ENCODE measurements around the gene ANO3.

ANO3 gene

GRCh38 chr11:26359055-26359454, 27.1 kb downstream of the ANO3 start:
- no peak for DNase-seq (ENCODE audit: low spot score)

DNA sequence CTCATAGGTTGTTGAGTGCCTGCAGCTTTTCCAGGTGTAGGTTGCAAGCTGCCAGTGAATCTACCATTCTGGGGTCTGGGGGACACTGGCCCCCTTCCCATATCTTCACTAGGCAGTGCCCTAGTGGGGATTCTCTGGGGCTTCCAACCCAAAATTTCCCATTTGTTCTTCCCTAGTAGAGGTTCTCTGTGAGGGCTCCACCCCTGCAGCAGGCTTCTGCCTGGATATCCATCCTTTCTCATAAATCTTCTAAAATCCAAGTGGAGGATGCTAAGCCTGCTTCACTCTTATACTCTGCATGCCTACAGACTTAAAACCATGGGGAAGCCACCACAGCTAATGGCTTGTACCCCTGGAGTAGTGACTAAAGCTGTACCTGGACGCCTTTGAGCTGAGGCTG, 33.4 kb downstream of the ANO3 start:
- no peak for DNase-seq (ENCODE audit: low spot score)

DNA sequence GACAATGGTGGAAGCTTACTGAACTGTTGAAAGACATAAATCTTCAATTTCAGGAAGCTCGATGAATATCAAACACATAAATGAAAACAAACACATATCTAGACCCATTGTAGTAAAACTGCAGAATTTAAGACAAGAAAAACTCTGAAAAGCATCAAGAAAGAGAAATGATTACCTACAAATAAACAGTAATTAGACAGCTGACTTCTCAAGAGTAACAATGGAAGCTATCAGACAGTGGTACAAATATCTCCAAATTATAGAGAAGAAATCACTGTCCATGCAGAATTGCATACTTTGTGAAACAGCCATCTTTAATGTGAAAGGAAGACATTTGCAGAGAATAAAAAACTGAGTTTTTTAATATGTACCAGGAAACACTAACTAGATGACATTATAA, 45.7 kb downstream of the ANO3 start:
- no peak for DNase-seq (ENCODE audit: low spot score)

DNA sequence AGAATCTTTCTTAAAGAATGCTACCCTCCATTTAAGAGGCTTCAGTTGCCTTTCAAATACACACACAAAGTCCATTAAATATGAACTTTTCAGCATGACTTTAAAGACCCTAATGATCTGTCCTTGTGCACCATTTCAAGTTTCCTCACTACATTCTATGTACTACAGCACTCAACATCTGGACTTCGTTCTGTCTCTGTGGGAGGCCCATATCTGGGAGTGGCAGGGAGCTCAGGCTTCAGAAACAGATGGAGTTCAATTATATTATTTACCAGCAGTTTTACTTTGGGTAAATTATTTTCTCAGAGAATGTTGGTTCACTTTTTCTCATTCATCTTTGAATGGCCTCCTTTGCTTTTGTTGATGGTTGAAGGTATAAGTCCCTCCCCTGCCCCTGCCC, 67.4 kb downstream of the ANO3 start:
- DNase-seq (ENCODE audit: low spot score): no peak

DNA sequence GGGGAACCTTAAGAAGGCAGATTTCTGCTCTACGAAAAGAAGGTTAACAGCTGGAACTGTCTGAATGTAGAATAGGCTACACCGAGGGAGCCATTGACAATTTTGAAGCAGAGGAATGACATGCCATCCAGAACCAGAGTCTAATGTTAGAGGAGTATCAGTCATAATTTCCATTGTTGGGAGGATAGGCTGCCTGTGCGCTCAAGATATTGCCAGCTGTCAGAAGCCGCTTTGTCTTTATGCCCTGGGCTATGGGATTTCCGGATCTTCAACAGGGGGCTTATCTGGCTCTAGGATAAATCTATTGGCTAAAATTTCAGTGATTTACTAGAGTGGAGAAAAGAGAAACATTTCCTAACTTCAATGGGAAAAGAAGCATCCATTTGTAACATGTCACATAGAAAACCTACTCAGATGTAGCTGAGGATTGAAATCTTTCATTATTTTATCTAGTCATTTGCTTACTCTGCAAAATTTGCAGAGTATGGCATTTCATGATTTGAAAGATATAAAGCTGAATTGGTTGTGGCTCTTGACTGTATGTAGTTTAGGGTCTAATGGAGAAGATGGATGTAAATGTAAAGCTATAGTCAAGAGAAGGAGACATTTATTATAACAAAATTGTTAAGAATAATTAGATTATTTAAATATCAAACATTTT, 78.9 kb downstream of the ANO3 start:
- no peak for DNase-seq (ENCODE audit: low spot score)

DNA sequence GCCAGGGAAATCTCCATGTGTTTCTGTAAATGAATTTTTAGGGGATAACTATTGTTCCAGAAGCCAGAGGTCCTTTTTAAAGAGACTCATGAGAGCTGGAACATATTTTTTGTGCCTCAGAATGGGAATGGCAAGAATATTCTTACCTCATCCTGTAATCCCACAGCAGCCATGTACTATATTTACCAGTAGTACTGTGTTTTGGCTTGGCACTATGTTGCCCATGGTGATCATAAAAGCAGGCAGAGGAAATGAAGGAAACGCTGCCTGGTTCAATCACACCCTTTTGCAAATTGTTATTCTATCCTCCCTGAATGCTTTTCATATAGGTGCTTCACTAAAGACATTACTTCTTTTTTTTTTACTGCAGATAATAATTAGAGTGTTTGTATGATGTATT, 81.0 kb downstream of the ANO3 start:
- DNase-seq (ENCODE audit: low spot score): peak; percentile 35

DNA sequence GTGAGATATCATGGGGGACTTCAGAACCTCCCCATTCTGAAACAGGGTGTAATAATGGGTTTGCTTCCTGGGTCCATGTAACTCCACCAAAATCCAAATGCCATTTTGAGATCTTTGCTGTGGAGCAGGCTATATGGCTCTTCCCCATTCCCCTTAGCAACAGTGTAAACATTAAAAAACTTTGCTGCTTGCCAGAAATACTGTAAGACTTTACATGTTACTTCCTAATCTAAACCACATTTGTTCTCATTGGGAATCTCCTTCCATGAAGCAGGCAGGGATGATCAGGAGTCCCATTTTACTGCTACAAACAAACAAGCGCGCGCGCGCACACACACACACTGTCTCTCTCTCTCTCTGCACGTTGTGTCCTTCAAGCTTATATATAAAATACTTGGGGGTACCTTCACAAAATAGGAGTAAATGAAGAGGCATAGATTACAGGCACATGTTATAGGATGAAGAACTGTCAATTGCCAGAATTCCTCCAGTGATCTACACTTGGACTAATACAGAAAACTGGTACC, 86.5 kb downstream of the ANO3 start:
- DNase-seq (ENCODE audit: low spot score): no peak

DNA sequence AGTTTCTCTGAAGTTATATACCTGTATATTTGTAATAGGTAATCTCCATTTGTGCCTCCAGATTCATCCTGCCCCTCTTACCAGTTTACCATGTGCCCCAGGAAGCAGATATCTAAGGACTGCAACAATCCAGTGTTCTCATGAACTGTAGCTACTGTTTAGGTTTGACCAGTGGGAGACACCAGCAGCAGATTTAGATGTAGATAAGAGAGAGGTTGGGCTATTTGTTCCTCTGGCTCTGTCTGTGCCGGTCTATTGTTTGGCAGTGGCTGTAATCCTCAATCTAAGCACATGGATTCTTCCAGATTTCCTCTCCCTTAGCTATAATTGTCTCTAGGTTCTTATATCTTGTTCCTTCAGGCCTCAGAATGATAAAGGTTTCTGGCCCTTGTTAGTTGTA, 88.4 kb downstream of the ANO3 start:
- DNase-seq (ENCODE audit: low spot score): no peak

DNA sequence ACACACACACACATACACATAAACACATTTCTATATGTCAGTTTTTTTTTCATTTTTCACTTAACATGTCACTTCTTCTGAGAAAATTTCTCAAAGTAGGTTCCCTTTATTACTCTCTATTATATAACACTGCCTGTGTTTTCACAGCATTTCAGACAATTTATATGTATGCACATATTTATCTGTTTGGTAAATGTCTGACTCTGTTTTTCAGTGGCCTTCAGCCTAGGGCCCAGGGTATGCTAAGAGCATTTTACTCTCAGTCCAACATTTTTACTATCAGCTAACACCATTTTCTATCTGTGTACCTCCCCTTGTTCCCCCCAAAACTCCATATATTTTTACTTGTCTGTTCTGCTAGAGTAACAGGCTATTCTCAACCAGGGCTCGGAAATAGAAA, 92.3 kb downstream of the ANO3 start:
- no peak for DNase-seq (ENCODE audit: low spot score)

GRCh38 chr11:26439854-26440253, 107.9 kb downstream of the ANO3 start:
- no peak for DNase-seq (ENCODE audit: low spot score)

- DNase-seq (ENCODE audit: low spot score): peak; percentile 41
These were observed 110.2 kb downstream of the ANO3 start for GRCh38 chr11:26442131-26442530.

DNA sequence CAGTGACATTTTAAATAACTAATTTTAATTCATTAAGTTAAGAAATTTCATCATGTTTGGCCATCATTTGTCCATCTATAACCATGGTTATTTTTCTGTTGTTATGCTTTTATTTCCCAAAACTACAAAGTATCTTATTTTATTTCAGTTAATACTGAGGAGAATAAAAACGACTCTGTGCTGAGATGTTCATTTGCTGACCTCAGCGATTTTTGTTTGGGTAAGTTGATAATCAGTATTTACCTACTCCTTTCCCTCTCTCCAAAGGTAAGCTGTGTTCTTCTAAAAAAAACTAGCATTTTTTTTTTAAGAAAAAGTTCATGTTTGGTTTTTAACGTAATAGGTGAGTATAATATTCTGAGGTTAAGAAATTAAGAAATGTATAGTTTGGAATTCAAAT, 111.7 kb downstream of the ANO3 start:
- DNase-seq (ENCODE audit: low spot score): no peak

DNA sequence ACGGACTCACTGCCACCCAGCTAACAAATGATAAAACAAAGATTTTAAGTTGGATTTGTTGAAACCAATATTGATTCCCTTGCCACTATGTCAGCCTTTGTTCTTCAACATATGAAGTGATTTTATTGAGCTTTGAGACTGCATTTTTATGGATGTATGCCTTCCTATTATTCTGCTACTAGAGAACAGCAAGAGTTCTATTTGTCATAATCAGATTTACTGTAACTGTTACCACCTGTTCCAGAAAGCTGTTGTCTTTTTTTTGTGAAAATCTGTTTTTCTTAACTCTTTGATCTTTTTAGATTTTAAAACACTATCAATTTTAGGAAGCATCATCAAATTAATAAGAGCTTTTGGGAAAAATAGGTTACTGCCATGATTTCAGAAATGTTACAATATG, 125.7 kb downstream of the ANO3 start:
- no peak for DNase-seq (ENCODE audit: low spot score)

DNA sequence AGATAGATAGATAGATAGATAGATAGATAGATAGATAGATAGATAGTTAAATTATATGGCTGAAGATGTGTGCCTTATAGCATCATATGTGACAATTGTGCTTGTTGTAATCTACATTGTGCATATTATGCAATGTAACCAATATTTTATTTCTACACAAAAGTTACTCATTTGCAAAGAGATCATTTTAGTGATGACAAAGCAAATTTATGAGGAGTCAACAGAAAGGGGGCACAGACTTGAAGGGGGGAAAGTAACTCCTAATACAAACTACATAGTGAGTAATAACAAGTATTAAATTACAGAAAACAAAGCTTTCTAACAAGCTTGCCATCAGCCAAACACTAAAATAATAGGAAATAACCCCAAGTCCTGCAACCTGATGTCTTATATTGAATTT, 133.3 kb downstream of the ANO3 start:
- DNase-seq (ENCODE audit: low spot score): no peak

DNA sequence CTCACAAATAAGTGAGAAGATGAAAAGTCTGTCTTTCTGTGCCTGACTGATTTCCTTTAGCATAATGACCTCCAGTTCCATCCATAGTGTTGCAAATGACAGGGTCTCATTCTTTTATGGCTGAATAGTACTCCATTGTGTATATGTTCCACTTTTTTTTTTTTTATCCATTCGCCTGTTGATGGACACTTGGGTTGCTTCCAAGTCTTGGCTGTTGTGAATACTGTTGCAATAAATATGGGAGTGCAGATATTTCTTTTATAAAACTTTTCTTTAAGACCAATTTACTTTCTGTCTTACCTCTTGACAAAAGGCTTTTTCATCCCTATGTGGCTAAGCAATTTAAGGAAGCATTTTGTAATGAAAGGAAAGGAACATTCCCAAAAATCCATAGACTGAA, 135.6 kb downstream of the ANO3 start:
- DNase-seq (ENCODE audit: low spot score): no peak

GRCh38 chr11:26470992-26471391, 139.1 kb downstream of the ANO3 start:
- DNase-seq (ENCODE audit: low spot score): no peak

DNA sequence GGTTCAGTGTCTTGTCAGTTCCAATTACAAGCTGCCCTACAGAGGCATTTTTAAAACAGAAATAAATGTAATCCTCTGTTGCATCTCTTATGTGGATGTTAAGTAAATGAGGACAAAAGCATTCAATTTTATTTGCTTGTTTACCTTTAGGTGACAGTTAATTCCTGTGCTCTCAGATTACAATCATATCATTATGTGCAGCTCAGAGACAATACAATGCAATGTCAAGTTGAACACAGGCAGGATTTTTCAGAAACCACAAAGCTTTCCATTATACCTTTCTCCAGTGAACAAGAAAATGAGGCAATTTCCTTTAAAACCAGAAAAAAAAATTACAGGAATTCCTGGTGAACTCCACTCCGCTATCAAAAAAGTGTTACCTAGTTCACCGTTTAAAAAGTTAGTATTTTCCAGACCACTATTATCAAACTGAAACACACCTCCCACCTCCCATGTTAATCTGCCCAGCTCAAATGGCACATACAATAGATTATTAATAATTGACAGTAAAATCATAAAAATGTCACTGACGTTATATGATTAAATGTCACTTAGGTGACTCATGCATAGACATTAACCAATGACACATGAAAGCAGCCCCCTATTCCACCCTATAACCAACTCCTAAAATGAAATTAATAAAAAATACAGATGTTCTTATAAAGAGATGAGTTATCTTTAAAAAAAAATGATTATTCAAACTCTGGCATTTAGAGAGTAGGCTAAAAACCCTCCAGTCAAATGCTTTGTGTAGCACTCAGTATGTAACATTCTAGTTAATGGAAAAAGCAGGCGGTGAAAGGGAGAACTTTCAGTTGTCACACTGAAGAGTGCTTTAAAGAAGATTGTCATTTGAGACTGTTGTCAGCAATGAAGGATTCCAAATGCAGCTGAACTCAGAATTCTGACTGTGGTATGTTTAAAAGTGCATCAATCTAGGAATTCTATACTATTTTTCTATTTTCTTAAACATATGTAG, 141.6 kb downstream of the ANO3 start:
- DNase-seq (ENCODE audit: low spot score): no peak

DNA sequence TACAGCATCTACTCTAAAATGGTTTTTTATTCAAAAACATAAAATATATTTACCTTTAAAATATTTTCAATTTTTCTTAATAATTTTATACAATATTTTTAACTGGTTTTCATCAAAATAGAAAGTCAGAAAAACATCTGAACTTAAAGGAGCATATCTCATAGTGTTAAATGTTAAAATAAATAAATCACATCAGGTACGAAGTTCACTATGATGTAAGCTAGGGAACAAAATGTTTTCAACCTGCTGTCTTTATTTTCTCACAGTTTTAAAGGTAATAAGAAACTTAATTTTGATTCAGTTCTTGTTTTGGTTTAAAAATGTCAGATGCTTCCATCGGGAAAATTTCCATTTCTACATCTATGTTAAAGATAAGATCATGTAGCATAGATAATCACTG, 142.5 kb downstream of the ANO3 start:
- DNase-seq (ENCODE audit: low spot score): no peak

GRCh38 chr11:26477396-26477795, 145.5 kb downstream of the ANO3 start:
- no peak for DNase-seq (ENCODE audit: low spot score)

- no peak for DNase-seq (ENCODE audit: low spot score)
These were observed 146.8 kb downstream of the ANO3 start for GRCh38 chr11:26478710-26479109.

GRCh38 chr11:26480041-26480440, 148.1 kb downstream of the ANO3 start:
- no peak for DNase-seq (ENCODE audit: low spot score)

DNA sequence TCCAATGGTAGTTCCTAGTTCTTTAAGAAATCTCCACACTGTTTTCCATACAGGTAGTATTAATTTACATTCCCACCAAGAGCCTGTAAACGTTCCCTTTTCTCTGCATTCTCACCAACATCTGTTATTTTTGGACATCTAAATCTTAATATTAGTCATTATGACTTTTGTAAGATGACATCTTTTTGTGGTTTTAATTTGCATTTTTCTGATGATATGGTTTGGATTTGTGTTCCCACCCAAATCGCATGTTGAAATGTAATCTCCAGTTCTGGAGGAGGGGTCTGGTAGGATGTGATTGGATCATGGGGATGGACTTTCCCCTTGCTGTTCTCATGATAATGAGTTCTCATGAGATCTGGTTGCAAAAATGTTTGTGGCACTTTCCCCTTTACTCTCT, 151.2 kb downstream of the ANO3 start:
- no peak for DNase-seq (ENCODE audit: low spot score)

- no peak for DNase-seq (ENCODE audit: low spot score)
These were observed 158.6 kb downstream of the ANO3 start for GRCh38 chr11:26490546-26490945.
